ENCODE measurements around the gene CLDN6. TPM values are rescaled to one million over a fixed set of nuclear protein-coding genes. Genes with fewer than 3 reads are reported as not detected.
"Not testable (repeated sequence)": the region's sequence is repeated elsewhere in the genome, so short reads cannot be mapped to it uniquely, and the experiment has no call there.

Gene CLDN6
- total RNA-seq, 1 donor from 2014 or later, result not detected

DNA sequence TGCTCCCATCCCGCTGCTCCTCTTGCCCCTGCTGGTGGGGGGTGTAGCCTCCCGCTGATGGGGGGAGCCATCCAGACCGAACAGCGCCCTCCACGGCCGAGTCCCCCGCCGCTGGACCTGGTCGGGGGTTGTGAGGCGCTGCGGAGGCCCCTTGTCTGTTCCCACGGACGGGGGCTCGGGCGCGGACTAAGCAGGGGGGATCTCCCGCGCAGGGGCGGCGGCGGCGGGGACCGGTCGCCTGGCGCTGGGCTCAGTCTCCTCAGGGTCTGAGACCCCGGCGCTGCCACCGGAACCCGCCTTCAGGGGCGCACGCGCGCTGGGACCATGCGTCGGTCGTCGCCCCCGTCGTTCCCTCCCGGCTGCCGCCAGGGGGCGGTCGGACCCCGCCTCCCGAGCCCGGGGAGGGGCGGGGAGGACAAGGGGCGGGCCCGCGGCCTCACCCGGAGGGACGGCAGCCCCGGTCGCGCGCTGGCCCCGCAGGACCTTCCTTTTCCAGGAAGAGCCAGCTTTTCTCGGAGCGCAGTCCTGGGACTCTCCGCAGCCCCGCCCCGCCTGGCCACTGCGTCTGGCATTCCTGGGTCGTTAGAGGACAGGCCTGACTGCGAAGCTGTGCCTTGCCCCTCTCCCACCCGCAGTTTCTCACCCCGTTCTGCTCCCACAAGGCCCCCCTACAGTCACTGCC, 41.2 kb upstream of the CLDN6 start:
- no peaks in the 10 kb centered on the region for H3K9me3 ChIP-seq (ENCODE audit: control insufficient read depth in 3 of 3, low read length in 3 of 3)
- H3K27ac ChIP-seq (ENCODE audit: low read depth, low read length), result peak overlapping the region; percentile 80
- peak overlapping the region; percentile 77 to 90 (median 77) for H3K9ac ChIP-seq (ENCODE audit: low read depth in 1 of 3, low read length in 3 of 3)
- peaks cover 0 to 4% (median 3%) of the 10 kb centered on the region in 3 donors for H3K36me3 ChIP-seq (ENCODE audit: control insufficient read depth in 3 of 3, insufficient read depth in 3 of 3, low read length in 3 of 3)
- H3K4me3 ChIP-seq (ENCODE audit: low read length in 3 of 3), result peak overlapping the region; percentile 77 to 91 (median 81)
- peaks cover 23 to 35% (median 27%) of the 10 kb centered on the region in 3 donors for H3K4me1 ChIP-seq (ENCODE audit: control insufficient read depth in 3 of 3, insufficient read depth in 3 of 3, low read length in 3 of 3)
- no peaks in the 10 kb centered on the region for H3K27me3 ChIP-seq (ENCODE audit: control insufficient read depth in 3 of 3, insufficient read depth in 3 of 3, low read length in 3 of 3)

DNA sequence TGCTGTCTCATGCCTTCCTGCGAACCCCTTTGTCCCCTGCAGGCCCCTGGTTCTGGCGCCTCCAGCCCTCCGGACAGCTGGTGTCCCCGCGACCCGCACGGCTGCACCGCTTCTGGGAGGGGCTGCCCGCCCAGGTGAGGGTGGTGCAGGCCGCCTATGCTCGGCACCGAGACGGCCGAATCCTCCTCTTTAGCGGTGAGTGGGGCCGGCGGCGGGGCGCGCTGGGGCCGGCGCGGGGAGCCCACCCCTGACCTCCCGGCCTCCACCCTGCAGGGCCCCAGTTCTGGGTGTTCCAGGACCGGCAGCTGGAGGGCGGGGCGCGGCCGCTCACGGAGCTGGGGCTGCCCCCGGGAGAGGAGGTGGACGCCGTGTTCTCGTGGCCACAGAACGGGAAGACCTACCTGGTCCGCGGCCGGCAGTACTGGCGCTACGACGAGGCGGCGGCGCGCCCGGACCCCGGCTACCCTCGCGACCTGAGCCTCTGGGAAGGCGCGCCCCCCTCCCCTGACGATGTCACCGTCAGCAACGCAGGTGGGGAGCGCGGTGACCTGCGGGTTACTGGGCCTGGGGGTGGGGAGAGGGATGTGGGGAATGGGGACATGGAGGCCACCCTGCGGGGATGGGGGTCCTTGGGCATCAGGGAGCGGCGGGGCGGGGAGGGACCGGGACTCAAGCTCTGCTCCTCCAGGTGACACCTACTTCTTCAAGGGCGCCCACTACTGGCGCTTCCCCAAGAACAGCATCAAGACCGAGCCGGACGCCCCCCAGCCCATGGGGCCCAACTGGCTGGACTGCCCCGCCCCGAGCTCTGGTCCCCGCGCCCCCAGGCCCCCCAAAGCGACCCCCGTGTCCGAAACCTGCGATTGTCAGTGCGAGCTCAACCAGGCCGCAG, 40.4 kb upstream of the CLDN6 start:
- Histone ChIP-seq H3K36me3 (ENCODE audit: control insufficient read depth in 3 of 3, insufficient read depth in 3 of 3, low read length in 3 of 3) (peaks cover 0 to 5% (median 4%) of the 10 kb centered on the region in 3 donors), H3K27me3 (ENCODE audit: control insufficient read depth in 3 of 3, insufficient read depth in 3 of 3, low read length in 3 of 3) (no peaks in the 10 kb centered on the region), H3K4me1 (ENCODE audit: control insufficient read depth in 3 of 3, insufficient read depth in 3 of 3, low read length in 3 of 3) (peaks cover 23 to 35% (median 27%) of the 10 kb centered on the region in 3 donors), H3K27ac (ENCODE audit: low read depth, low read length) (no peak overlapping the region), H3K4me3 (ENCODE audit: low read length in 3 of 3) (peak overlapping the region; percentile 77 to 91 (median 81)), H3K9me3 (ENCODE audit: control insufficient read depth in 3 of 3, low read length in 3 of 3) (no peaks in the 10 kb centered on the region), H3K9ac (ENCODE audit: low read depth in 1 of 3, low read length in 3 of 3) (peak overlapping the region; percentile 76 to 90 (median 77))

DNA sequence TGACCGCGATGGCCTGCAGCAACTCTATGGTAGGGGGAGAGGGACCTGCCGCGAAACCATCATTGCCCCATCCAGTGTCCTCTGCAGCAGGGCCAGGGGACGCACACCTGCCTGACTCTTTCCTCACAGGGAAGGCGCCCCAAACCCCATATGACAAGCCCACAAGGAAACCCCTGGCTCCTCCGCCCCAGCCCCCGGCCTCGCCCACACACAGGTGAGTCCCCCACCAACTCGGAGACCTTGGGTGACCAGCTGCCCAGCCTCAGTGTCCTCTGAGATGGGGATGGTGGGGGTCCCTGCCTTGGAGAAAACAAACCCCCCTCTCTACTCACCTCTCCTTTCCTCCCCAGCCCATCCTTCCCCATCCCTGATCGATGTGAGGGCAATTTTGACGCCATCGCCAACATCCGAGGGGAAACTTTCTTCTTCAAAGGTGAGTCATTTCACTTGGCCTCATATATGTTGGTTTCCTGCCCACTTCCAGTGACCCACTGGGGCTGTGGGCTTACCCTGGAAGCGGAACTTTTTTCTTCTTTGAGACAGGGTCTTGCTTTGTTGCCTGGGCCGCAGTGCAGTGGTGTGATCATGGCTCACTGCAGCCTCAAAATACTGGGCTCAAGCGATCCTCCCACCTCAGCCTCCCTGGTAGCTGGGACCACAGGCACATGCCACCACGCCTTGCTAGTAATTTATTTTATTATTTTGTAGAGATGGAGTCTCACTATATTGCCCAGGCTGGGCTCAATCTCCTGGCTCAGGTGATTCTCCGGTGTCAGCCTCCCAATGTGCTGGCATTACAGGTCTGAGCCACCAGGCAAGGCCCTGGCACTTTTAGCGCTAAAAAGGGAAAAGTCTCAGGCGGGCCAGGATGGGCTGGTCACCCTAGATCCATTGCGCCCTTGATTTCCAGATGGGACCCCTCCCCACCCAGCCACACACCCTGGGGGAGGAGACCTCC, 39.5 kb upstream of the CLDN6 start:
- H3K4me1 ChIP-seq (ENCODE audit: control insufficient read depth in 3 of 3, insufficient read depth in 3 of 3, low read length in 3 of 3), result peaks cover 23 to 35% (median 27%) of the 10 kb centered on the region in 3 donors
- peak overlapping the region in 2 of 3 donors; percentile 8 to 90 for H3K9ac ChIP-seq (ENCODE audit: low read depth in 1 of 3, low read length in 3 of 3)
- H3K27ac ChIP-seq (ENCODE audit: low read depth, low read length), result no peak overlapping the region
- no peaks in the 10 kb centered on the region for H3K27me3 ChIP-seq (ENCODE audit: control insufficient read depth in 3 of 3, insufficient read depth in 3 of 3, low read length in 3 of 3)
- H3K36me3 ChIP-seq (ENCODE audit: control insufficient read depth in 3 of 3, insufficient read depth in 3 of 3, low read length in 3 of 3), result peaks cover 0 to 5% (median 4%) of the 10 kb centered on the region in 3 donors
- no peaks in the 10 kb centered on the region for H3K9me3 ChIP-seq (ENCODE audit: control insufficient read depth in 3 of 3, low read length in 3 of 3)
- no peak overlapping the region for H3K4me3 ChIP-seq (ENCODE audit: low read length in 3 of 3)

DNA sequence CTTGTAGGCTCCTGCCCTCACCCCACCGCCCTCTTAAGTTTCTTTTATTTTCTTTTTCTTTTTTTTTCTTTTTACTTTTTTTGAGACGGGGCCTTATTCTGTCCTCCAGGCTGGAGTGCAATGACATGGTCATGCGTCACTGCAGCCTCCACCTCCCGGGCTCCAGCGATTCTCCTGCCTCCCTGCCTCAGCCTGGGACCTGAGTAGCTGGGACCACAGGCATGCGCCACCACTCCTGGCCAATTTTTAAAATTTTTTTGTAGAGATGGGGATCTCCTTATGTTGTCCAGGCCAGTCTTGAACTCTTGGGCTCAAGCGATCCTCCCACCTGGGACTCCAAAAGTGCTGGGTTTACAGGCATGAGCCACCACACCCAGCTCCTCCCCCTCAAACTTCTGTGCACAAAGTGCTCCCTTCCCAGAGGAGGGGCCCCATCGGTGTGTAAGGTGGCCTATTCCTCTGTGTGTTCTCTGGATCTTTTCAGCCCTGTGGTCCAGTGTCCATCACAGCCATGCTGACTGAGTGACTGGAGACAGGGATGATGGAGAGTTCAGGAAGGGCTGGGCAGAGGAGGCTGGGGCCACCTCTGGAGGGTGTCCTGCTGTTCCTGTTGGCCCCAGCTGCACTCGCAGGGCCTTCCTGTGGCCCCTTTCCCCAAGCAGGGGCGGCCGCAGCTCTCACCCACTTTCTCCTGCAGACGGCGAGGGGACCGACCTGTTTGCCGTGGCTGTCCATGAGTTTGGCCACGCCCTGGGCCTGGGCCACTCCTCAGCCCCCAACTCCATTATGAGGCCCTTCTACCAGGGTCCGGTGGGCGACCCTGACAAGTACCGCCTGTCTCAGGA, 38.6 kb upstream of the CLDN6 start:
- H3K36me3 ChIP-seq (ENCODE audit: control insufficient read depth in 3 of 3, insufficient read depth in 3 of 3, low read length in 3 of 3), result peaks cover 0 to 5% (median 4%) of the 10 kb centered on the region in 3 donors
- peaks cover 0 to under 1% (median 0%) of the 10 kb centered on the region in 3 donors for H3K27me3 ChIP-seq (ENCODE audit: control insufficient read depth in 3 of 3, insufficient read depth in 3 of 3, low read length in 3 of 3)
- H3K4me1 ChIP-seq (ENCODE audit: control insufficient read depth in 3 of 3, insufficient read depth in 3 of 3, low read length in 3 of 3), result peaks cover 18 to 31% (median 25%) of the 10 kb centered on the region in 3 donors

DNA sequence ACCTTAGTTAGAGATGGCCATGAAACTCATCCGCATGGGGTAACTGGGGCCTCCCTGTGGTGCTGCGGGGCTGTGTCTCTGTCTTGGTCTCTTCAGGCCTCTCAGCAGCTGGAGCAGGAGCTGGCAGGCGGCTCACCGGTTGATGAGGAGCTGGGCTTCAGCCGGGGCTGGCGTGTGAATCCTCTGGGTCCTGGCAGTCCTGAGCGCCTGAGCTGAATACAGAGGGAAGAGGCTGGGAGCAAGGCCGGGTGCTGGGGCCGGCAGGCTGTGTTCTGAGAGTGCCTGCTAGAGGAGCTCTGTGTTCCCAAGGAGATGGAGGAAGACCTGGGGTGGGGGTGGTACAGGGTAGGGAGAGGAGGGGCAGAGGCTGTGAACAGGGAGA, 37.7 kb upstream of the CLDN6 start:
- H3K9me3 ChIP-seq (ENCODE audit: control insufficient read depth in 3 of 3, low read length in 3 of 3); H3K27ac ChIP-seq (ENCODE audit: low read depth, low read length); H3K4me3 ChIP-seq (ENCODE audit: low read length in 3 of 3); H3K9ac ChIP-seq (ENCODE audit: low read depth in 1 of 3, low read length in 3 of 3); H3K36me3 ChIP-seq (ENCODE audit: control insufficient read depth in 3 of 3, insufficient read depth in 3 of 3, low read length in 3 of 3); H3K27me3 ChIP-seq (ENCODE audit: control insufficient read depth in 3 of 3, insufficient read depth in 3 of 3, low read length in 3 of 3): not testable (repeated sequence)
- peaks cover 14 to 24% (median 19%) of the 10 kb centered on the region in 3 donors for H3K4me1 ChIP-seq (ENCODE audit: control insufficient read depth in 3 of 3, insufficient read depth in 3 of 3, low read length in 3 of 3)

More for the DNA sequence above, 38.6 kb upstream of the CLDN6 start:
- Histone ChIP-seq H3K4me3 (ENCODE audit: low read length in 3 of 3) (no peak overlapping the region), H3K27ac (ENCODE audit: low read depth, low read length) (no peak overlapping the region), H3K9me3 (ENCODE audit: control insufficient read depth in 3 of 3, low read length in 3 of 3) (no peaks in the 10 kb centered on the region), H3K9ac (ENCODE audit: low read depth in 1 of 3, low read length in 3 of 3) (no peak overlapping the region)

DNA sequence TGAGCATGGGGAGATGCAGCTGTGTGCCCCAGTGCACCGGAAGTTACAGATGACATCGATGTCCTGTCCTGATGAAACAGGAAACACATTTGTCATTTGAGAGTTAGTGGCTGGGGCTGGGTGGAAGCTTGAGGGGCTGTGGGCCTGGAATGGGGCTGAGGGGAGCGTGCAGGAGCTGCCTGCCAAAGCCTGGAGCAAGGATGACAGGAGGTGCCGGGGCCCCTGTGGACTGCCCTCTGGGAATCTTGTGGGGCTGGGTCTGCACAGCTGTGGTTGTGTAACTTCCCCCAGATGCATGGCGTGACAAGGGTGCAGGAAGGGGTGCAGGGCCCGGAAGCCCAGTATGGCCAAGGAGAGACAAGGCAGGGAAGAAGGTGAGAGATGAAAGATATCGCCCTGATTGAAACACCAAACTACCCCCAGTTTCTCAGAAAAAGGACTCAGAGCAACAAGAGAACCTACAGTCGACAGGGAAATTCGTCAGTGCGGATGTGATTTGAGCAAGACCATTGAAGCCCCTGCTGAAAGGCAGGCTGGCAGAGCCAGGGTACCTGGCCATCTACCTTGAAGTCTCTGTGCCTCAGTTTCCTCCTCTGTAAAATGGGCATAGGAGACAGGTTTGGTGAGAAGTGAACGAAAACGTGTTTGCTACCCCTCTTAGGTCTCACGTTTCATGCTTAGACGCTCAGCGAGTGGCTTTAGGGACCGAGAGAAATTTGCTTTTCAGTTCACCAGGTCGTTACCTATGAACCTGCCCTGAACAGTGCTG, 37.2 kb upstream of the CLDN6 start:
- H3K9ac ChIP-seq (ENCODE audit: low read depth in 1 of 3, low read length in 3 of 3), result no peak overlapping the region
- H3K4me1 ChIP-seq (ENCODE audit: control insufficient read depth in 3 of 3, insufficient read depth in 3 of 3, low read length in 3 of 3), result peaks cover 8 to 19% (median 14%) of the 10 kb centered on the region in 3 donors
- H3K27ac ChIP-seq (ENCODE audit: low read depth, low read length), result no peak overlapping the region
- H3K9me3 ChIP-seq (ENCODE audit: control insufficient read depth in 3 of 3, low read length in 3 of 3), result no peaks in the 10 kb centered on the region
- no peak overlapping the region for H3K4me3 ChIP-seq (ENCODE audit: low read length in 3 of 3)
- peaks cover 0 to 5% (median 4%) of the 10 kb centered on the region in 3 donors for H3K36me3 ChIP-seq (ENCODE audit: control insufficient read depth in 3 of 3, insufficient read depth in 3 of 3, low read length in 3 of 3)
- H3K27me3 ChIP-seq (ENCODE audit: control insufficient read depth in 3 of 3, insufficient read depth in 3 of 3, low read length in 3 of 3), result peaks cover 2 to 7% (median 3%) of the 10 kb centered on the region in 3 donors

DNA sequence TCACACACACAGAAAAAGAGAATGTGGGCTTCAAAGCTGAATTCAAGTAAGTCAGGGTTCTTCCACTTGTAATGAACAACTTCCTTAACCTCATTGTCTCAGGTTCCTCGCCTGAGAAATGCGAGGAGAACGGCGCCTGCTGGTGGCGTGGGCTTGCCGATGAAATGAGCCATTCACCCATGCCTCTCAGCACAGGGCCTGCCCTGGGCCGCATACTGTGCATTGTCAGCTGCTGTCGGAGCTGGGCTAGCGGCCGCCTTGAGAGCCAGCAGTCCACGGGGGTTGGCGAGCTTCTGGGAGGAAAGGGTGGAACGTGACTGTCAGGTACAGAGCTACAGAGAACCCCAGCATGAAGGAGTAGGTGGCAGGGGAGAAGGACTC, 35.3 kb upstream of the CLDN6 start:
- peaks cover 18 to 24% (median 19%) of the 10 kb centered on the region in 3 donors for H3K27me3 ChIP-seq (ENCODE audit: control insufficient read depth in 3 of 3, insufficient read depth in 3 of 3, low read length in 3 of 3)
- not testable (repeated sequence) for H3K36me3 ChIP-seq (ENCODE audit: control insufficient read depth in 3 of 3, insufficient read depth in 3 of 3, low read length in 3 of 3); H3K9ac ChIP-seq (ENCODE audit: low read depth in 1 of 3, low read length in 3 of 3); H3K9me3 ChIP-seq (ENCODE audit: control insufficient read depth in 3 of 3, low read length in 3 of 3); H3K4me1 ChIP-seq (ENCODE audit: control insufficient read depth in 3 of 3, insufficient read depth in 3 of 3, low read length in 3 of 3); H3K4me3 ChIP-seq (ENCODE audit: low read length in 3 of 3); H3K27ac ChIP-seq (ENCODE audit: low read depth, low read length)

DNA sequence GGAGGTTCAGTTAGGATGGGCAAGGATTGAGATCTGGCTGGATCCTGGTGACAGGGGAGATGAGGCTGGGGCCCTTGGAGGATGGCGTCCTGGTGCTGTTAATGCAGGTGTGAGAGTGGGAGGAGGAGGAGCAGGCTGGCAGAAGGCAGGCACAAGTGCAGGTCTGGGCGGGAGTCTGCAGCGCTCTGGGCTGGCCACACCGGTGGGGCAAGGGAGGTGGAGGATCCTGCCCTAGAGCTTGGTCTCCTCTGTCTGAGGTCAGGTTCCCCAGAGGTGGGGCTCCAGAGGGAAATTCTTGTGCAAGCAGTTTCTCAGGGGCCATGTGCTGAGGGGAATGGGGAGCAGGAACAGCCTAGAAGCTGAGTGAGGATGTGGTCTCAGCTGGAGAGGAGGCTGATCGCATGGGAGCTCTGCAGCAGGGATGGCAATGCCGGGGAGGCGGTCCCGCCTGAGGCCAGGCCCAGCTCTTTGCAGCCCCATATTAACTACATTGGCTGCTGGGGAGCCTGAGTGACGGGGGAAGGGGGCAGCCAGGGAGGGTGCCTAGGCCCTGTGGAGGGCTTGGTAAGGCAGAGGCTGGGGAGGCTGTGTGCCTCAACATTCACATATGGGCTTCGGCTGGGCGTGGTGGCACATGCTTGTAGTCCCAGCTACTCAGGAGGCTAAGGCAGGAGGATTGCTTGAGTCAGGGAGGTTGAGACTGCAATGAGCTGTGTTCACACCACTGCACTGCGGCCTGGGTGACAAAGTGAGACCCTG, 34.8 kb upstream of the CLDN6 start:
- not testable (repeated sequence) for H3K36me3 ChIP-seq (ENCODE audit: control insufficient read depth in 3 of 3, insufficient read depth in 3 of 3, low read length in 3 of 3); H3K27ac ChIP-seq (ENCODE audit: low read depth, low read length); H3K9ac ChIP-seq (ENCODE audit: low read depth in 1 of 3, low read length in 3 of 3); H3K4me3 ChIP-seq (ENCODE audit: low read length in 3 of 3); H3K9me3 ChIP-seq (ENCODE audit: control insufficient read depth in 3 of 3, low read length in 3 of 3); H3K4me1 ChIP-seq (ENCODE audit: control insufficient read depth in 3 of 3, insufficient read depth in 3 of 3, low read length in 3 of 3)
- H3K27me3 ChIP-seq (ENCODE audit: control insufficient read depth in 3 of 3, insufficient read depth in 3 of 3, low read length in 3 of 3), result peaks cover 24 to 30% (median 24%) of the 10 kb centered on the region in 3 donors
